Measurements from ENCODE around the gene RABGAP1L.

- TF ChIP-seq POLR2A (IDR thresholded peaks at IDR 0.05): no peak
- TF ChIP-seq, protein P1, sequence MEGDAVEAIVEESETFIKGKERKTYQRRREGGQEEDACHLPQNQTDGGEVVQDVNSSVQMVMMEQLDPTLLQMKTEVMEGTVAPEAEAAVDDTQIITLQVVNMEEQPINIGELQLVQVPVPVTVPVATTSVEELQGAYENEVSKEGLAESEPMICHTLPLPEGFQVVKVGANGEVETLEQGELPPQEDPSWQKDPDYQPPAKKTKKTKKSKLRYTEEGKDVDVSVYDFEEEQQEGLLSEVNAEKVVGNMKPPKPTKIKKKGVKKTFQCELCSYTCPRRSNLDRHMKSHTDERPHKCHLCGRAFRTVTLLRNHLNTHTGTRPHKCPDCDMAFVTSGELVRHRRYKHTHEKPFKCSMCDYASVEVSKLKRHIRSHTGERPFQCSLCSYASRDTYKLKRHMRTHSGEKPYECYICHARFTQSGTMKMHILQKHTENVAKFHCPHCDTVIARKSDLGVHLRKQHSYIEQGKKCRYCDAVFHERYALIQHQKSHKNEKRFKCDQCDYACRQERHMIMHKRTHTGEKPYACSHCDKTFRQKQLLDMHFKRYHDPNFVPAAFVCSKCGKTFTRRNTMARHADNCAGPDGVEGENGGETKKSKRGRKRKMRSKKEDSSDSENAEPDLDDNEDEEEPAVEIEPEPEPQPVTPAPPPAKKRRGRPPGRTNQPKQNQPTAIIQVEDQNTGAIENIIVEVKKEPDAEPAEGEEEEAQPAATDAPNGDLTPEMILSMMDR (IDR thresholded peaks at IDR 0.05): no peak
Measured at GRCh38 chr1:174976436-174977108, 817.3 kb downstream of the RABGAP1L start.

All from Peyer's patch (tissue), 4 donors.